ENCODE measurements around the gene DZIP1L. TPM values are rescaled to one million over a fixed set of nuclear protein-coding genes. Genes with fewer than 3 reads are reported as not detected.

The DZIP1L gene
- total RNA-seq, 1 donor from 2014 or later = 23.4 TPM

DNA sequence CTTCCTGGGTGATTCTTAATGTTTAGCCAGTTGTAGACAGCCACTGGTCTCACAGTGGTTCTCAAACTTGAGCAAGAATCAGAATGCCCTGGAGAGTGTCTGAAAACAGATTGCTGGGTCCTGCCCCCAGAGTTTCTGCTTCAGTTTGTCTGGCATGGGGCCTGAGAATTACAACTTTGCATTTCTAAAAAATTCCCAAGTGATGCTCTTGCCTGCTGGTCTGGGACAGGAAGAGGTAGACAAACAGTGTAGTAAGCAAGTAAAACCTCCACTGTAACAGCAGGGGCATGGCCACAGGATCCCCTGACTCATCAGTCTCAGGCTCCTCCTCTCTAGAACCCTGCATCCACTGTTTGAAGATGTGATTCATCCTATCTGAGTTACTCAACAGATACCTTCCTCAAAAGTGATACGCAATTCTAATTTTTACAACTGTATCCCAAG lies 36.5 kb downstream of the DZIP1L start:
- no peak overlapping the region for H3K4me3 Mint-ChIP-seq (ENCODE audit: unreplicated experiment)
- TF ChIP-seq, protein P1, sequence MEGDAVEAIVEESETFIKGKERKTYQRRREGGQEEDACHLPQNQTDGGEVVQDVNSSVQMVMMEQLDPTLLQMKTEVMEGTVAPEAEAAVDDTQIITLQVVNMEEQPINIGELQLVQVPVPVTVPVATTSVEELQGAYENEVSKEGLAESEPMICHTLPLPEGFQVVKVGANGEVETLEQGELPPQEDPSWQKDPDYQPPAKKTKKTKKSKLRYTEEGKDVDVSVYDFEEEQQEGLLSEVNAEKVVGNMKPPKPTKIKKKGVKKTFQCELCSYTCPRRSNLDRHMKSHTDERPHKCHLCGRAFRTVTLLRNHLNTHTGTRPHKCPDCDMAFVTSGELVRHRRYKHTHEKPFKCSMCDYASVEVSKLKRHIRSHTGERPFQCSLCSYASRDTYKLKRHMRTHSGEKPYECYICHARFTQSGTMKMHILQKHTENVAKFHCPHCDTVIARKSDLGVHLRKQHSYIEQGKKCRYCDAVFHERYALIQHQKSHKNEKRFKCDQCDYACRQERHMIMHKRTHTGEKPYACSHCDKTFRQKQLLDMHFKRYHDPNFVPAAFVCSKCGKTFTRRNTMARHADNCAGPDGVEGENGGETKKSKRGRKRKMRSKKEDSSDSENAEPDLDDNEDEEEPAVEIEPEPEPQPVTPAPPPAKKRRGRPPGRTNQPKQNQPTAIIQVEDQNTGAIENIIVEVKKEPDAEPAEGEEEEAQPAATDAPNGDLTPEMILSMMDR (IDR thresholded peaks at IDR 0.05) = no peak

DNA sequence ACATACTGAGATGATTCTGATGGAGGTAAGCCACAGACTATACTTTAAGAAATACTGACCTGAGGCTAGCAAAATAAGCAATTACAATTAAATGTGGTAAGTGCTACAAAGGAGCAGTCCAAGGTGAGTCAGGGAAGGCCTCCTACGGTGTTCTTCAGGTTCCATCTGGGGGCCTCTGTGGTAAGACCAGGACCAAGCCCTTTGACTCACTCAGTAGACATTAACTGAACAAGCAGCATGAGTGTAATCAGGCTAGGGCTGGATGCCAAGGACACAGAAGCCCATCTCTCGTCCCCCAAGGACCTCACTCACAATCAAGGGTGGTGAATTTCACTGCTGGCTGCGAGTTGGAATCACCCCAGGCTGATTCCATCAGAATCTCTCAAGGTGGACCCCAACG lies 37.3 kb downstream of the DZIP1L start:
- peaks cover 49% of the 10 kb centered on the region for H3K4me1 Mint-ChIP-seq (ENCODE audit: unreplicated experiment)
- no peak overlapping the region for H3K27ac Mint-ChIP-seq (ENCODE audit: unreplicated experiment)
- no peaks in the 10 kb centered on the region for H3K27me3 Mint-ChIP-seq (ENCODE audit: unreplicated experiment)
- no peak overlapping the region for H3K4me3 Mint-ChIP-seq (ENCODE audit: unreplicated experiment)
- peaks cover 41% of the 10 kb centered on the region for H3K36me3 Mint-ChIP-seq (ENCODE audit: unreplicated experiment)
- no peak for DNase-seq (ENCODE audit: extremely low spot score, unreplicated experiment)
- TF ChIP-seq, protein P1 (IDR thresholded peaks at IDR 0.05) = no peak
- H3K9me3 Mint-ChIP-seq (ENCODE audit: unreplicated experiment) = no peaks in the 10 kb centered on the region

More for the DNA sequence above, 36.5 kb downstream of the DZIP1L start:
- peak overlapping the region; percentile 82 for H3K27ac Mint-ChIP-seq (ENCODE audit: unreplicated experiment)
- no peak for DNase-seq (ENCODE audit: extremely low spot score, unreplicated experiment)
- H3K36me3 Mint-ChIP-seq (ENCODE audit: unreplicated experiment) = peaks cover 34% of the 10 kb centered on the region
- no peaks in the 10 kb centered on the region for H3K9me3 Mint-ChIP-seq (ENCODE audit: unreplicated experiment)
- H3K27me3 Mint-ChIP-seq (ENCODE audit: unreplicated experiment) = no peaks in the 10 kb centered on the region
- peaks cover 51% of the 10 kb centered on the region for H3K4me1 Mint-ChIP-seq (ENCODE audit: unreplicated experiment)

DNA sequence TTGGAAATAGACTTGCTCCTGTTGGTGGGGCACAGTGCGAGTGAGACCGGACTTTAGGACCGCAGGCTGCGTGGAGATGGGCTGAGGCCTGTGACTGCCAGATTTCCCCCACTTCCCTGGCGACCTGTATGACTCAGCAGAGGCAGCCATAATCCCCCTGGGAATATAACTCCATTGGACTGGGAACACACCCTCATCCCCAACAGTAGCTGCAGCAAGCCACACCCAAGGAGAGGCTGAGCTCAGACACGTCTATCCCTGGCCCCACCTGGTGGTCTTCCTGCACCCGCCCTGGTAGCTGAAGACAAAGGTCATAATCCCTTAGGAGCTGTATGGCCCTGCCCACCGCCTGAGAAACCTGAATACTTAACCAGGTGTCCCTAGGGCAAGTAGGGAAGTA lies 42.6 kb downstream of the DZIP1L start:
- no peaks in the 10 kb centered on the region for H3K27me3 Mint-ChIP-seq (ENCODE audit: unreplicated experiment)
- no peak overlapping the region for H3K4me3 Mint-ChIP-seq (ENCODE audit: unreplicated experiment)
- H3K9me3 Mint-ChIP-seq (ENCODE audit: unreplicated experiment) = no peaks in the 10 kb centered on the region
- DNase-seq (ENCODE audit: extremely low spot score, unreplicated experiment) = no peak
- TF ChIP-seq, protein P1 (IDR thresholded peaks at IDR 0.05) = no peak
- no peak overlapping the region for H3K27ac Mint-ChIP-seq (ENCODE audit: unreplicated experiment)
- peaks cover 31% of the 10 kb centered on the region for H3K36me3 Mint-ChIP-seq (ENCODE audit: unreplicated experiment)
- peaks cover 7% of the 10 kb centered on the region for H3K4me1 Mint-ChIP-seq (ENCODE audit: unreplicated experiment)

DNA sequence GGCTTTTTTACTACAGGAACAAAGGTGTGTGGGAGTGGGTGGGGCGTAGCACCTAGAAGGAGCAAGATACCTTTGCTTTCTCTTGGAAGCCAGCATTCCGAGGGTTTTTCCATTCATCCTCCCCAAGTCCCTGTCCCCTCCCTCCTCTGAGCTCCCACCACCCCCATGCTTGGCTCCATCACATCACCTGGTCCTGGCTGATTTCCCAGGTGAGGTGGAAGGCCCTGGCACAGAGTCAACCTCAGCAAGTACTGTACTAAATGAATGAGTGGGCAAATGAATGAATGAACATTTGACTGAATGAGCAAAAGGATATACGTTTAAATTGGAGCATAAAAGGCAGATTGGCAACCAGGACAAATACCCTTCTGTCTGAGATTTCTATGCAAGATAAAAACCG lies 45.4 kb downstream of the DZIP1L start:
- no peaks in the 10 kb centered on the region for H3K9me3 Mint-ChIP-seq (ENCODE audit: unreplicated experiment)
- H3K36me3 Mint-ChIP-seq (ENCODE audit: unreplicated experiment) = peaks cover 26% of the 10 kb centered on the region
- no peak overlapping the region for H3K27ac Mint-ChIP-seq (ENCODE audit: unreplicated experiment)
- no peak for DNase-seq (ENCODE audit: extremely low spot score, unreplicated experiment)
- peaks cover 7% of the 10 kb centered on the region for H3K4me1 Mint-ChIP-seq (ENCODE audit: unreplicated experiment)
- H3K4me3 Mint-ChIP-seq (ENCODE audit: unreplicated experiment) = no peak overlapping the region
- TF ChIP-seq, protein P1 (IDR thresholded peaks at IDR 0.05) = no peak
- H3K27me3 Mint-ChIP-seq (ENCODE audit: unreplicated experiment) = no peaks in the 10 kb centered on the region

DNA sequence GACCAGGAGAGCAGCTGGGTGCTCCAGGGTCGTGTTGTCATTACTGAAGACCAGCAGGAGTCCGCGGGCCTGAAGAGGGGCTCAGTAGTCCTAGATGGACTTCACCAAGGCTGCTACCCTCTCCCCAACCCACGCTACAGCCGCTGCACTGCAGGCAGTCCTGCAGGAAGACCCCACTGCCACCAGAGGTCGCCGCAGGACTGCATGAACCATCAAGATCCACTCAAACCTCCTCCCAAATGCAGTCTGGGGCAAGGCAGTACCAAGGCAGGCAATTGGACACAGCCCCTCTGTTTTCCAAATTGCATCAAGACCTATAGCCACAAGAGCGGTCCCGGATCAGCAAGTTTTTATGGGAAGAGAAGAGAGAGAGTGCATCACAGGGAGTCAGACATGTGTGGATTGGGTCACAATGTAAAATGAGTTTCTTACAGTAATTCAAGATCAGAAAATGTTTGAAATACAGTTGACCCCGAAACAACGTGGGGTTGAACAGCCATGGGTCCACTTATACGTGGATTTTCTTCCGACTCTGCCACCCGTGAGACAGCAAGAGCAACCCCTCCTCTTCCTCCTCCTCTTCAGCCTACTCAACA lies 46.7 kb downstream of the DZIP1L start:
- peaks cover 24% of the 10 kb centered on the region for H3K36me3 Mint-ChIP-seq (ENCODE audit: unreplicated experiment)
- TF ChIP-seq, protein P1 (IDR thresholded peaks at IDR 0.05) = peak; percentile 99
- peaks cover 7% of the 10 kb centered on the region for H3K4me1 Mint-ChIP-seq (ENCODE audit: unreplicated experiment)
- H3K27ac Mint-ChIP-seq (ENCODE audit: unreplicated experiment) = peak overlapping the region; percentile 32
- DNase-seq (ENCODE audit: extremely low spot score, unreplicated experiment) = peak; percentile 92
- no peak overlapping the region for H3K4me3 Mint-ChIP-seq (ENCODE audit: unreplicated experiment)
- H3K9me3 Mint-ChIP-seq (ENCODE audit: unreplicated experiment) = no peaks in the 10 kb centered on the region
- H3K27me3 Mint-ChIP-seq (ENCODE audit: unreplicated experiment) = no peaks in the 10 kb centered on the region
